Caco-2 (cell line): ENCODE data around the gene SULT1A4. TPM values are rescaled to one million over a fixed set of nuclear protein-coding genes. Genes with fewer than 3 reads are reported as not detected.
"Not testable (repeated sequence)": the region's sequence is repeated elsewhere in the genome, so short reads cannot be mapped to it uniquely, and the experiment has no call there.

Source experiments
- Bru-seq: library from RNA; stranded (reverse); fragments of 400-500 nt; gene quantifications from one replicate; lab custom pipeline; 2021; lab: Mats Ljungman, UMichigan
- BruChase-seq, 2 experiments: library from RNA; stranded (reverse); fragments of 400-500 nt; gene quantifications; one replicate each; lab custom pipeline; 2021; lab: Mats Ljungman, UMichigan
- BruUV-seq: library from RNA; stranded (reverse); fragments of 400-500 nt; replicated peaks from 2 replicates; lab custom pipeline; 2021; lab: Mats Ljungman, UMichigan
- CTCF ChIA-PET: fragments of 300-600 bp; sonication (Branson Sonifier 250); formaldehyde crosslinking; loops from one replicate; lab custom pipeline; 2022; ENCODE audit warnings: antibody characterized with exemption; lab: Charles Lee
- POLR2A ChIA-PET: fragments of 300-600 bp; sonication (Branson Sonifier 250); formaldehyde crosslinking; loops from one replicate; lab custom pipeline; 2022; ENCODE audit warnings: antibody characterized with exemption; lab: Charles Lee
- DNase-seq, 2 experiments: peaks; one replicate each; pipeline versions ENCODE4 v3.0.0 to v3.0.0-alpha.2; 2020 to 2022
- H3K27me3 ChIP-seq: replicated peaks from 2 replicates; pipeline ENCODE4 v1.6.0; 2011; ENCODE audit warnings: low read length; ENCODE audit not compliant: control insufficient read depth, insufficient read depth
- H3K36me3 ChIP-seq: 2 replicates; pipeline ENCODE4 v1.5.1; 2011; ENCODE audit warnings: low read length; ENCODE audit not compliant: control insufficient read depth, insufficient read depth
- H3K4me1 ChIP-seq: fragments of 250-450 bp; sonication (Bioruptor Pico); 2 replicates; pipeline ENCODE4 v1.5.1; 2020; ENCODE audit warnings: mild to moderate bottlenecking
- H3K4me3 ChIP-seq: 2 replicates; pipeline ENCODE4 v1.5.1; 2011; ENCODE audit warnings: low read depth, mild to moderate bottlenecking, control low read depth, low read length
- H3K9me3 ChIP-seq: fragments of 250-450 bp; sonication (Bioruptor Pico); 2 replicates; pipeline ENCODE4 v1.5.1; 2020; ENCODE audit warnings: mild to moderate bottlenecking, moderate library complexity
- H3K27ac Mint-ChIP-seq: one replicate; pipeline ENCODE4 v1.8.0; 2022; ENCODE audit warnings: mixed read lengths; ENCODE audit not compliant: unreplicated experiment
- H3K27me3 Mint-ChIP-seq: one replicate; pipeline ENCODE4 v1.8.0; 2022; ENCODE audit warnings: mixed read lengths; ENCODE audit not compliant: insufficient read depth, unreplicated experiment
- H3K36me3 Mint-ChIP-seq: one replicate; pipeline ENCODE4 v1.8.0; 2022; ENCODE audit warnings: mild to moderate bottlenecking, mixed read lengths; ENCODE audit not compliant: insufficient read depth, unreplicated experiment
- H3K4me1 Mint-ChIP-seq: one replicate; pipeline ENCODE4 v1.8.0; 2022; ENCODE audit warnings: low read depth, mixed read lengths; ENCODE audit not compliant: unreplicated experiment
- H3K4me3 Mint-ChIP-seq: one replicate; pipeline ENCODE4 v1.8.0; 2022; ENCODE audit warnings: mild to moderate bottlenecking, moderate library complexity, mixed read lengths; ENCODE audit not compliant: unreplicated experiment
- H3K9me3 Mint-ChIP-seq: one replicate; pipeline ENCODE4 v1.8.0; 2022; ENCODE audit warnings: mixed read lengths; ENCODE audit not compliant: unreplicated experiment
- intact Hi-C: fragments of 100-400 bp; cut with micrococcal nuclease; formaldehyde crosslinking; loops from one replicate; pipeline ENCODE4 v1.10.0; 2022; ENCODE audit not compliant: unreplicated experiment
- long read RNA-seq: library from polyadenylated mRNA; stranded (forward); transcript quantifications from one replicate; pipeline ENCODE4 v2.0.0, GENCODE V29; 2022
- total RNA-seq: library from RNA; stranded (reverse); gene quantifications from 2 replicates; pipeline ENCODE4 v1.2.3, GENCODE V29; 2022

The SULT1A4 gene
- total RNA-seq (1.3 and 5.6 TPM in 2 replicates), Bru-seq, nascent RNA (not detected), BruChase-seq, experiment 1, labeled RNA remaining after a 2-hour chase (not detected), BruChase-seq, experiment 2, labeled RNA remaining after a 6-hour chase (percentile 22 among the genes with signal in this experiment)
- long read RNA-seq, partial matches to known transcripts = 0 of 3 reads
- long read RNA-seq, other reads (novel, unspliced or antisense) = 2 of 3 reads

DNA sequence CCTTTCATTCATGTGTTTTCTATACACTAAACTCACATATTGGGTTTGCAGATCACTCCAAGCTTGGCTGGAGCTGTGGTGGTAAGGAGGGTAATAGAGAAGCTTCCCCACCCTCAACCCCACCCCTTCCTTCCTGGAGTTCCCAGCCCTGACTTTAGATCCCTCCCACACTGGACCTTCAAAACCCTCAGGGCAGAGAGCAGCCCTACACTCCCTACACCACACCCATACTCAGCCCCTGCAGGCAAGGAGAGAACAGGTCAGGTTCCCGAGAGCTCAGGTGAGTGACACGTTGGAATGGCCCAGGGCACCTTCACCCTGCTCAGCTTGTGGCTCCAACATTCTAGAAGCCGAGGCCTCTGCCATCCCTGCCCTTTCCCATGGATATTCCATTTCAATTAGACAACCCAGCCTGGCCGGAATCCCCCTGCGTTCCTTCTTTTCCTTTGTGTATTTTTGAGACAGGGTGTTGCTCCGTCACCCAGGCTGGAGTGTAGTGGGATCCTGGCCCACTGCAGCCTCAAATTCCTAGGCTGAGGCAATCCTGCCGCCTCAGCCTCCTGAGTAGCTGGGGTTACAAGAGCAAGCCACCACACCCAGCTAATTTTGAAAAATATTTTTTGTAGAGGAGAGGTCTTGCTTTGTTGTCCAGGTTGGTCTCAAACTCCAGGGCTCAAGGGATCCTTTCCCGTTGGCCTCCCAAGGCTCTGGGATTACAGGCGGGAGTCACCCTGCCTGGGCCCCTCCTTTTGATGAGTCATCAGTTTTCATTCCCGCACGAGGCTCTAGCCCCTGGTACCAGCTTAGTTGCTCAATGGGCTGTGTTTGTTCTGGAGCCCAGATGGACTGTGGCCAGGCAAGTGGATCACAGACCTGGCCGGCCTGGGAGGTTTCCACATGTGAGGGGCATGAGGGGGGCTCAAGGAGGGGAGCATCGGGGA is at the start of gene SULT1A4:
Gene SULT1A4 (plus strand): TSS at position 208 of the 941 bp plus-strand sequence. CDS start 1,473 bp downstream, outside the sequence.
- H3K4me1 Mint-ChIP-seq, H3K36me3 ChIP-seq, intact Hi-C loops, CTCF ChIA-PET, H3K27ac Mint-ChIP-seq, H3K4me3 Mint-ChIP-seq, H3K27me3 ChIP-seq, DNase-seq, H3K9me3 Mint-ChIP-seq, H3K36me3 Mint-ChIP-seq, BruUV-seq, POLR2A ChIA-PET, H3K4me3 ChIP-seq, H3K27me3 Mint-ChIP-seq, H3K4me1 ChIP-seq, H3K9me3 ChIP-seq: not testable (repeated sequence)

DNA sequence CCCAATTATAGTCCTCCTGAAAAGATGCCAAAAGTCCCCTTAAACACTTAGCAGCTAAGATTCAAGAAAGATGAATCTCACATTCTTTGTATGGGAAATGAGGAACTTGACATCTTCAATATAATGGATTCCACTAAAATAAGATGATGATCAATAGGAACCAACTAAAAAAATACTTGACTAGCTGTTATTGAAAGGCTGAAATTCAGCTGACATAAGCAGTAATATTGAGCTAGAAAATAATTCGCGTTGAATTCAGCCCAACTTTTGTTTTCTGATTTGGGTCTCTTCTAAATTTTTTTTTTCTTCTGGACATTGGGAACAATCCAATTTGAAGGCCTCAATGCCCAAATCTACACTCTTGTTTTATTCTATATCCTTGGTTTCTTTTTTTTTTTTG is 36.1 kb upstream of the SULT1A4 start:
- H3K27ac Mint-ChIP-seq, H3K27me3 ChIP-seq, H3K4me1 Mint-ChIP-seq, H3K36me3 ChIP-seq, H3K9me3 ChIP-seq, H3K4me3 Mint-ChIP-seq, intact Hi-C loops, BruUV-seq, POLR2A ChIA-PET, H3K4me3 ChIP-seq, H3K27me3 Mint-ChIP-seq, H3K4me1 ChIP-seq, DNase-seq, CTCF ChIA-PET, H3K9me3 Mint-ChIP-seq, H3K36me3 Mint-ChIP-seq: not testable (repeated sequence)

DNA sequence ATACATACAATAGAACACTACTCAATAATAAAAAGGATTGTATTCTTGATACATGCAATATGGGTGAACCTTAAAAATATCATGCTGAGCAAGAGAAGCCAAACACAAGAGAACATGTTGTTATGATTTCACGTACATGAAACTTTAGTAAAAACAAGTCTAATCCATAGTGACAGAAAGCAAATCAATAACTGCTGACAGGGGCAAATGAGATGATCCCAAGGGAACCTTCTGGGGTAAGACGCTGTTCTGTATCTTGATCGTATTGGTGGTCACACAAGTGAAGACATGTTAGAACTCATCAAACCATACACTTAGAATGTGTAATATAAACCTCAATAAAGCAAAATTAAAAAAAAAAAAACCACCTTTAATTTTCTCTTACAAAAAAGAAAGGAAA is 34.3 kb upstream of the SULT1A4 start:
- POLR2A ChIA-PET, H3K36me3 ChIP-seq, intact Hi-C loops: not testable (repeated sequence)

DNA sequence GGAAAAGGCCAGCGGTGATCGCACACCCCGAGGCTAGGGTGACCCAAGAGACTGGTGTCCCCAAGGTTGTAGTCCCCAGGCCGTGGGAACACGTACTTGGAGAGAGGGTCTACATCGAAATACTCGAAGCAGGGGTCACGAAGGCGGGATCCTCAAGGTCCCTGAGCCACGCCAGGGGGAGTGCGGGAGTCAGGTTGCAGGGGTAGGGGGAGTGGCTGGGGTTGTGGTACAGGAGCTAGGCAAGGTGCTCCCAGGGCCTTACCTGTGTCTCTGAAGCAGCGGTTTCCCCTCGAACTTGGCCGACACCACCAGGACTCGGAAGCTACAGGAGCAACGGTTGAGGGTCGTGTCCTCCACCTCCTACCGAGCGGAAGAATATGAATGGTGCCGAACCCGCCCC is 6.0 kb upstream of the SULT1A4 start:
- CTCF ChIA-PET, H3K36me3 Mint-ChIP-seq, H3K36me3 ChIP-seq, H3K27ac Mint-ChIP-seq, H3K9me3 Mint-ChIP-seq, H3K4me1 ChIP-seq, H3K4me3 ChIP-seq, DNase-seq, BruUV-seq, H3K4me3 Mint-ChIP-seq, H3K9me3 ChIP-seq, POLR2A ChIA-PET, H3K27me3 ChIP-seq, intact Hi-C loops, H3K4me1 Mint-ChIP-seq, H3K27me3 Mint-ChIP-seq: not testable (repeated sequence)

More for the DNA sequence above, 34.3 kb upstream of the SULT1A4 start:
- H3K4me3 ChIP-seq, CTCF ChIA-PET, H3K36me3 Mint-ChIP-seq, H3K27me3 ChIP-seq, H3K9me3 Mint-ChIP-seq, DNase-seq, H3K27me3 Mint-ChIP-seq, H3K4me3 Mint-ChIP-seq, H3K4me1 ChIP-seq, H3K9me3 ChIP-seq, H3K4me1 Mint-ChIP-seq, H3K27ac Mint-ChIP-seq, BruUV-seq: not testable (repeated sequence)

DNA sequence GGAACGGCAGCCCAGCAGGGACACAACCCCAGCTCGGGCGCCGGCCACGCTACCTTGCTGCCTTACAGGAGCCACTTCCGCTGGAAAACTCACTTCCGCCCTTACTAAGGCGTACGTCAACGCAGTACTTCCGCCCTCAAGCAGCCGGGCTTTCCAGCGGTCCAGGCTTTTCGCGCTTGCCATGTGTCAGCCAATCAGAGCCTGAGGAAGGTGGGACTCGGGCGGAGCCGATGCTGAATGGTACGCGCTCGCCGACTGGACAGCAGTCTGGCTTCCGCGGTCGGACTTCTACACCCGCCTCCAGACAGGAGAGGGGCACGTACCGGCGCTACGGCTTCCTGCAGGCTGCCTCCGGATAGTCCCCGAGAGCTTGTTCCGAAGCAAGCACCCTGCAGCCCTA is 5.4 kb upstream of the SULT1A4 start, which contains the start of the genes BOLA2 and SLX1B:
Gene BOLA2 (minus strand): TSS at position 83 of the 400 bp plus-strand sequence. CDS start 98 bp downstream, outside the sequence.
Gene SLX1B (plus strand): TSS at position 265 of the 400 bp plus-strand sequence.
- H3K36me3 ChIP-seq, H3K27me3 Mint-ChIP-seq, DNase-seq, H3K4me1 Mint-ChIP-seq, BruUV-seq, H3K9me3 Mint-ChIP-seq, H3K4me3 ChIP-seq, intact Hi-C loops, H3K36me3 Mint-ChIP-seq, POLR2A ChIA-PET, H3K27me3 ChIP-seq, H3K4me3 Mint-ChIP-seq, H3K27ac Mint-ChIP-seq, CTCF ChIA-PET, H3K4me1 ChIP-seq, H3K9me3 ChIP-seq: not testable (repeated sequence)

DNA sequence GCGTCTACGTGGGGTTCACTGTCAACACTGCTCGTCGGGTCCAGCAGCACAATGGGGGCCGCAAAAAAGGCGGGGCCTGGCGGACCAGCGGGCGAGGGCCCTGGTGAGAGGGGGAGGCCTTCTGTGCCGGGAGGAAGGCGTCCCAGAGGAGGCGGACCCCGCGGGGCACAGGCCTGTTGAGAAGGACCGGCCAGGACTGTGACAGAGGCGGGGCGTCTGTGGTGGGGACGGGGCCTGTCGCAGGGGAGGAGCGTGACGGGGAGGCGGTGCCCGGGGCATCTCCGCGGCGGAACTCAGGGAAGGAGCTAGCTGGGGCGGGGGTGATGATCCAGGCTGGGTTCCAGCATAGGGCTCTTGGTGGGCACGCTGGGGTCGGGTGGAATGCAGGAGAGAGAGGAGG is 4.9 kb upstream of the SULT1A4 start:
- H3K4me3 ChIP-seq, H3K27me3 Mint-ChIP-seq, H3K27ac Mint-ChIP-seq, DNase-seq, H3K4me1 Mint-ChIP-seq, H3K27me3 ChIP-seq, POLR2A ChIA-PET, H3K9me3 Mint-ChIP-seq, H3K9me3 ChIP-seq, H3K36me3 ChIP-seq, H3K4me1 ChIP-seq, H3K36me3 Mint-ChIP-seq, CTCF ChIA-PET, H3K4me3 Mint-ChIP-seq, BruUV-seq, intact Hi-C loops: not testable (repeated sequence)
